ENCODE results near the gene CCDC188.

- TF ChIP-seq CTCF (IDR thresholded peaks at IDR 0.05; ENCODE audit: control extremely low read depth in 1 of 3, insufficient read depth in 1 of 3, low read depth in 1 of 3, low read length in 3 of 3) (0 out of 4 replicates have a peak, but pooled peaks of 1 of the 3 experiments have one; percentile 0), SRF (IDR thresholded peaks at IDR 0.05; ENCODE audit: low read depth, low read length) (no peak), E2F6 (IDR thresholded peaks at IDR 0.05) (no peak), JUND (IDR thresholded peaks at IDR 0.05; ENCODE audit: low read length) (no peak), EZH2 (IDR thresholded peaks at IDR 0.05; ENCODE audit: low read depth, low read length, severe bottlenecking) (no peak)
These were observed 16.8 kb downstream of the CCDC188 start for GRCh38 chr22:20133930-20134549.
